ENCODE results near the gene PLK5. TPM values are rescaled to one million over a fixed set of nuclear protein-coding genes. Genes with fewer than 3 reads are reported as not detected.

The PLK5 gene
- polyA plus RNA-seq, 1 of the 3 experiments (the other 2 are of a cell fraction), result not detected

DNA sequence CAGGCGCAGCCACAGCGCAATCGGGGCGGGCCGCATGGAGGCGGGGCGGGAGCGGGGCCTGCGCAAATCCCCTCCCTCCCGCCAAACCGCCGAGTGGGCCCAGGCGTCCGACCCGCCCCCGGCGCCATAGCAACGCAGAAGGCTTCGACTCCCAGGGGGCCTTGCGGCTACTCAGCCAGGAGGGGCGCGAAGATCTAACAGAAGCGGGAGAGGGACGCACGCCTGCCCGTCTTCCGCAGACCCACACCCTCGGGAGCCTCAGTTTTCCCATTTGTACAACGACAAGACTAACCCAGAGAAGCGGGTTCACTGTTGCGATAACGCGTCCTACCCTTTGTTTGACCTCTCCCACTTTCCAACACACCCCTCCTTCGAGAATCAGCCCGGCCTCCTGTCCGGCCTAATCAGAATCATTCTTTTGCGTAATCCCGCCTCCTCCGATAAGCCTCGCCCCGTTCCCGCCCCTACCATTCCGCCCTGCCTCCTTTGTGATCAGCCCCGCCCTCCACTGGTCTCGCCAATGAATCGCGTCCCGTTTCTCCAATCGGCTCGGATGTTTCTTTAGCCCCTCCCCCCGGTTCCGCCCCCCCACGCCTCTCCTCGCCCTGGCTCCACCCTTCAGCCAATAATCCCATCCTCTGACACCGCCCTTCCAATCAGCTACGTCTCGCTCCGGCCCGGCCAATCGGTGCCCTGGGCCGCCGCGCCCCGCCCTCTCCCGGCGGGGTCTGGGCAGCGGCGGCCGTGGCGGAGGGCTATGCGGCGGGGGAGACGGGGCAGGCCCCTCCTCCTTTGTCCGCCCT lies 33.4 kb upstream of the PLK5 start, which contains the start of gene PCSK4 (continued):
- TF ChIP-seq, protein P1, sequence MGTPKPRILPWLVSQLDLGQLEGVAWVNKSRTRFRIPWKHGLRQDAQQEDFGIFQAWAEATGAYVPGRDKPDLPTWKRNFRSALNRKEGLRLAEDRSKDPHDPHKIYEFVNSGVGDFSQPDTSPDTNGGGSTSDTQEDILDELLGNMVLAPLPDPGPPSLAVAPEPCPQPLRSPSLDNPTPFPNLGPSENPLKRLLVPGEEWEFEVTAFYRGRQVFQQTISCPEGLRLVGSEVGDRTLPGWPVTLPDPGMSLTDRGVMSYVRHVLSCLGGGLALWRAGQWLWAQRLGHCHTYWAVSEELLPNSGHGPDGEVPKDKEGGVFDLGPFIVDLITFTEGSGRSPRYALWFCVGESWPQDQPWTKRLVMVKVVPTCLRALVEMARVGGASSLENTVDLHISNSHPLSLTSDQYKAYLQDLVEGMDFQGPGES (IDR thresholded peaks at IDR 0.05; ENCODE audit: low read depth, low read length), result peak; percentile 64; the same call in 1 of the 2 replicates
- TF ChIP-seq, protein P2, sequence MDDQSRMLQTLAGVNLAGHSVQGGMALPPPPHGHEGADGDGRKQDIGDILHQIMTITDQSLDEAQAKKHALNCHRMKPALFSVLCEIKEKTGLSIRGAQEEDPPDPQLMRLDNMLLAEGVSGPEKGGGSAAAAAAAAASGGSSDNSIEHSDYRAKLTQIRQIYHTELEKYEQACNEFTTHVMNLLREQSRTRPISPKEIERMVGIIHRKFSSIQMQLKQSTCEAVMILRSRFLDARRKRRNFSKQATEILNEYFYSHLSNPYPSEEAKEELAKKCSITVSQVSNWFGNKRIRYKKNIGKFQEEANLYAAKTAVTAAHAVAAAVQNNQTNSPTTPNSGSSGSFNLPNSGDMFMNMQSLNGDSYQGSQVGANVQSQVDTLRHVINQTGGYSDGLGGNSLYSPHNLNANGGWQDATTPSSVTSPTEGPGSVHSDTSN (IDR thresholded peaks at IDR 0.05), result peak; percentile 94

DNA sequence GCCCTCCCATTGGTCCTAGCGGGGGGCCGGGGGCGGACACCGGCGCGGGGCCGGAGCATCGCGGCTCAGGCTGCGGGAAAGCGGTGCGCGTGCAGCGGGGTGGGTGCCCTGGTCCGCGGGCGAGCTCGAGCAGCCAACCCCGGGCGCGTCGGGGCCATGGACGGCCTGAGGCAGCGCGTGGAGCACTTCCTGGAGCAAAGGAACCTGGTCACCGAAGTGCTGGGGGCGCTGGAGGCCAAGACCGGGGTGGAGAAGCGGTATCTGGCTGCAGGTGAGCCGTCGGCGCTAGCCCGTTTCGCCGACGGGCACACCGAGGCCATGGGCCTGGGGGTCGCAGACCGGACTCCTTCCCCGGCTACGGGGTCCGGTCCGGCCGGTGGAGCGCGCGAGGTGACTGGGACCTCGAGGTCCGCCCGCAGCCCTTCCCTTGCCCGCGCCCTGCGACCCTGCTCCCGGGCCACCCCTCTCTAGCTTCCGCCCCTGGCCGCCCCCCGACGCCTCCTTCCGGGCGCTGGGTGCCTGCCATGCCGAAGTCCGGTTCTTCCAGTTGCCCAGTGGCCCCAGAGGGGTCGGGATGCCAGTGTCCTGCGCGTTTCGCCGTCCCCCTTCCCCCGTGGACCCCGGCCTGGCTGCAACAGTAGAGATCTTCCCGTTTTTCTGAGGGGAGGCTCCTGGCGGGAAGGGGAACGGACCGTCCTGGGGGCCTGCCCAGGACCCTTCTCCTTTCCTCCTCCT lies 32.6 kb upstream of the PLK5 start, which contains the start of gene REEP6:
REEP6 (plus strand) TSS at position 68 of the 735 bp plus-strand sequence; CDS start at position 157, 89 bp downstream.
- no peaks in the 10 kb centered on the region for H3K36me3 ChIP-seq (replicated peaks in 1 of 2; ENCODE audit: control insufficient read depth in 1 of 2, insufficient read depth in 2 of 2, low read length in 1 of 2)
- H3K9me3 ChIP-seq, result no peaks in the 10 kb centered on the region
- DNase-seq, result peak; percentile 48
- no peaks in the 10 kb centered on the region for H4K20me1 ChIP-seq (ENCODE audit: insufficient read depth)
- TF ChIP-seq POLR2AphosphoS5 (IDR thresholded peaks at IDR 0.05; ENCODE audit: low read depth, low read length) (peak; percentile 52), NRF1 (IDR thresholded peaks at IDR 0.05; ENCODE audit: low read depth, low read length) (peak; percentile 55), MXI1 (IDR thresholded peaks at IDR 0.05; ENCODE audit: low read depth, low read length) (peak; percentile 34; the same call in 1 of the 2 replicates), NFIC (IDR thresholded peaks at IDR 0.05; ENCODE audit: borderline replicate concordance) (no peak)
- TF ChIP-seq, protein P1 (IDR thresholded peaks at IDR 0.05; ENCODE audit: low read depth, low read length), result no peak
- TF ChIP-seq, protein P3, sequence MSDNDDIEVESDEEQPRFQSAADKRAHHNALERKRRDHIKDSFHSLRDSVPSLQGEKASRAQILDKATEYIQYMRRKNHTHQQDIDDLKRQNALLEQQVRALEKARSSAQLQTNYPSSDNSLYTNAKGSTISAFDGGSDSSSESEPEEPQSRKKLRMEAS (IDR thresholded peaks at IDR 0.05; ENCODE audit: low read depth), result peak; percentile 83; the same call in 1 of the 2 replicates
- peak within 1 kb of the TSS; percentile 66 to 69 for H3K4me3 ChIP-seq (ENCODE audit: low read depth in 2 of 2, low read length in 1 of 2)
- ChIA-PET POLR2A (interaction anchor here (0.9 to 1.4 kb wide), 2 partner anchors 20 to 35 kb away, joined by 3 to 5 read pairs; no protein-coding TSS in a partner anchor), CTCF (interaction anchor here (0.5 to 3.7 kb wide), 7 partner anchors 12 to 248 kb away, joined by 3 to 23 read pairs (median 3); partner anchors contain the start of gene PLK5)
- H3K9me2 ChIP-seq, result no peaks in the 10 kb centered on the region
- no peaks in the 10 kb centered on the region for H3K27me3 ChIP-seq (ENCODE audit: insufficient read depth)
- H3K27ac ChIP-seq (ENCODE audit: low read depth in 2 of 2, low read length in 1 of 2), result peak within 1 kb of the TSS; percentile 61 to 91; a peak in 3 of 4 replicates
- H3K4me1 ChIP-seq (ENCODE audit: control insufficient read depth in 1 of 2, insufficient read depth in 2 of 2, low read depth in 1 of 2, low read length in 1 of 2), result peaks cover 5 to 18% of the 10 kb centered on the region in 2 experiments; a peak in 2 of 4 replicates
- peak within 1 kb of the TSS; percentile 93 for H3K4me2 ChIP-seq
- WGBS (ENCODE audit: low lambda C conversion rate), result 2% methylated on average over 13 of the region's 73 CpGs
- H3K9ac ChIP-seq, result peak within 1 kb of the TSS; percentile 70
- H3F3A ChIP-seq (replicated peaks; ENCODE audit: insufficient read depth), result no peaks in the 10 kb centered on the region
- H2AFZ ChIP-seq (ENCODE audit: low read depth), result peak within 1 kb of the TSS; percentile 99
- no peaks in the 10 kb centered on the region for H3K79me2 ChIP-seq (ENCODE audit: insufficient read depth)

All from SK-N-SH (cell line).